GM18498 (cell line): ENCODE data around the gene KRT71.
"Not testable (repeated sequence)": the region's sequence is repeated elsewhere in the genome, so short reads cannot be mapped to it uniquely, and the experiment has no call there.

Experiments used
- ATAC-seq: cut with Tn5 transposase; IDR thresholded peaks from one replicate; pipeline ENCODE4 v1.9.1; 2021; ENCODE audit warnings: mild to moderate bottlenecking, moderate library complexity; ENCODE audit not compliant: unreplicated experiment

KRT71 gene

GRCh38 chr12:52552681-52553195 lies at the start of gene KRT71:
Gene KRT71, minus strand, starts transcription at chr12:52553145. Its CDS starts 68 bp downstream, at chr12:52553077.
- ATAC-seq = no peak

GRCh38 chr12:52602552-52602951 lies 49.6 kb upstream of the KRT71 start:
- no peak for ATAC-seq

- no peak for ATAC-seq
Observed at GRCh38 chr12:52601671-52602070, 48.7 kb upstream of the KRT71 start.

- no peak for ATAC-seq
Observed at GRCh38 chr12:52600941-52601481, 48.1 kb upstream of the KRT71 start, which contains the start of gene KRT72. Gene KRT72, minus strand, starts transcription at chr12:52601463. Its CDS starts 11 bp downstream, at chr12:52601452.

- no peak for ATAC-seq
Observed at GRCh38 chr12:52600475-52600874, 47.5 kb upstream of the KRT71 start.

GRCh38 chr12:52600071-52600470 lies 47.1 kb upstream of the KRT71 start:
- no peak for ATAC-seq

GRCh38 chr12:52598966-52599365 lies 46.0 kb upstream of the KRT71 start:
- ATAC-seq = no peak

- not testable (repeated sequence) for ATAC-seq
Observed at GRCh38 chr12:52594237-52594636, 41.3 kb upstream of the KRT71 start.

GRCh38 chr12:52591521-52591920 lies 38.6 kb upstream of the KRT71 start:
- no peak for ATAC-seq

GRCh38 chr12:52590021-52590420 lies 37.1 kb upstream of the KRT71 start:
- no peak for ATAC-seq

- no peak for ATAC-seq
Observed at GRCh38 chr12:52587563-52587962, 34.6 kb upstream of the KRT71 start.

- no peak for ATAC-seq
Observed at GRCh38 chr12:52585946-52586345, 33.0 kb upstream of the KRT71 start.

- no peak for ATAC-seq
Observed at GRCh38 chr12:52585066-52585465, 32.1 kb upstream of the KRT71 start.

- no peak for ATAC-seq
Observed at GRCh38 chr12:52584156-52584682, 31.3 kb upstream of the KRT71 start.

- ATAC-seq = peak; percentile 48
Observed at GRCh38 chr12:52582971-52583456, 30.1 kb upstream of the KRT71 start.

- ATAC-seq = no peak
Observed at GRCh38 chr12:52582486-52582885, 29.5 kb upstream of the KRT71 start.

- ATAC-seq = no peak
Observed at GRCh38 chr12:52581481-52581880, 28.5 kb upstream of the KRT71 start.

GRCh38 chr12:52581066-52581465 lies 28.1 kb upstream of the KRT71 start:
- no peak for ATAC-seq

GRCh38 chr12:52580496-52580895 lies 27.6 kb upstream of the KRT71 start:
- no peak for ATAC-seq

- ATAC-seq = no peak
Observed at GRCh38 chr12:52579468-52580465, 26.8 kb upstream of the KRT71 start.

- no peak for ATAC-seq
Observed at GRCh38 chr12:52578469-52578868, 25.5 kb upstream of the KRT71 start.
